GM19099 (cell line): ENCODE results near the gene TXNRD2.

ENCODE experiments used
- POLR2A ChIP-seq: IDR thresholded peaks from 3 replicates; pipeline ENCODE4 v1.6.1; 2011; ENCODE audit warnings: low read depth; ENCODE audit not compliant: insufficient read length; ENCODE audit errors: extremely low read depth

Gene TXNRD2

DNA sequence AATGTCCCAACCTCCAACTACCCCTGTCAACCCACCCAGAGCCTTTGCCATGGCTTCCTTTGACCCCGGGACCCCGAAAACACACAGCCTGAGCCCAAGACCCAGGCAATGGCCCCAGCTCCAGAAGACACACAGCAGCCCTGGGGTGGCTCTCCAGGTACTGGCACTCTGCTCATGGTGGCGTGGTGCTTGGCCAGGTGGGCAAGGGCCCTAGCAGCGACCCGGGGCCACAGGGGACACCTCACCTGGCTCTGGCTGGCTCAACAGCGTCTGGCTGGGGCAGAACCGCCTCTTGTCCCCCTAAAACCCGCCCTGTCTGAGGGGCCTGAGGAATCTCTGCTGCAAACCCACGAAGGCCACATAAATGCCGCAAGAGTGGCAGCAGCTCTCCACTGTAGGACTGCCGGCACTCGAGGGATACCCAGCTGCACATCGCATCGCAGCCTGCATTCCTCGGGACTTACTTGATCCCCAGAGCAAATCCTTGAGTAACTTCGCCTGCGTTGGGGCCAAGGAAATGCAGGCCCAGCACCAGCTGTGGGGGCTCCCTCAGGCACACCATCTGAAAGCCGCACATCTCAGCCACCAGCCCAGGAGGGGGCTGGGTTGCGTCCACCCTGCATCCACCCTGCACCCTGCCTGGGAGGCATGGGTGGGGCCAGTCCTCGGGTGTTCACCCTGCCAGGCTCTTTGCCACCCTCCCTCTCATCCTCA lies 63.8 kb downstream of the TXNRD2 start:
- no peak for TF ChIP-seq POLR2A

DNA sequence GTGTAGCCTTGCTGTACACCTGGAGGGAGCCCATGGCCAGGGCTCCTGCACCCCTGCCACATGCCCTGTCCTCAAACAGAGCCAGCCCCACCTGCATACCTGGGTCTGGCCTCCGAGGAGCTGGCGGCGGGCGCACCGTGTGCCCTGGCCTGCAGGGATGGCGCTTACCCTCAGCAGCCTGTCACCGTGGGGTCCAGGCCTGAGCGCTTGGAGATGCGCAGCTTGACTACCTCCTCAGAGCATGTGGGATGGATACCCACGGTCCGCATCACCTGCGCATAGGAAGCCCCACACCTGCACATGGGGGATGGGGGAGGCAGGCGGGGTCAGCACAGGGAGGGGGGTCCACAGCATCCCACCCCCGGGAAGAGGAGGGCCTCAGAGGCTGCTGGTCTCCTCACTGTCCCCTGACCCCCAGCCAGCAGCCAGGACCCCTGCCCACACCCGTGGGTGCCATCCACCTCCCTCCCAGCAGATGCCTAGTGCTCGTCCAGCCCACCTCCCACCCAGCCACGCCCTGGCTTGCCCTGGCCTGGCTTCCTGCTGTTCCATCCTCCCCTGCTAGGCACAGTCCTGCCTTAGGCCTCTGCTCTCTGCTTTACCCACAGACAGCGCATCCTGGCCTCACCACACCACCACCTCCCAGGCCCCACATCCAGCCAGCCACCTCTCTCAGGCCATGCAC lies 64.5 kb downstream of the TXNRD2 start:
- no peak for TF ChIP-seq POLR2A

DNA sequence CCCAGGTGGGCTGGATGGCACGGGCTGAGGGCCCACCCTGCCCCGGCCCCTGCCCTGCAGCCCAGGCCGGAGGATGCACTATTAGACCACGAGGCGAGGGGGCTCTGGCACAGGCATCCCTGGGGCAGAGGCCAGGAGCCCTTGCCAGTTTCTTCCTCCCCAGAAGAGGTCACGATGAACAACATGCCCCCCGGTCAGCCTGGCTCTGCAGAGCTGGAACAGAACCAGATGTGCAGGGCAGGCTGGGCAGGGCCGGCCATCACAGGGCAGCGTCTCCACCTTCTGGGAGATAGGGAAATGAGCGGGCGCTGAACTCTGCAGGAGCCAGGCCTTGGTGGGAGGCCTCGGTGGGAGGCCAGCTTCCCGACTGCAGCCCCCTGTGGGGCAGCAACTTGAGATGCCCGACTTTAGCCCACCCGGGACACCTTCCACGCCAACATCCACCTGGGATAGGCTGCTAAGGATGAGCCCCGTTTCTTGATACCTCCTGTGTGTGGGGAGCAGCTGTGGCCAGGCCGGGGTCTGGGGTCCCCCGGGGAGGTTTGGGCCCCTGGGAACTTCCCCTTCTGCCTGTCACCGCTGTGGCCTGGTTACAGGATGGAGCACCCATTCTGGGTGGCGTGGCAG lies 65.2 kb downstream of the TXNRD2 start:
- TF ChIP-seq POLR2A = no peak

DNA sequence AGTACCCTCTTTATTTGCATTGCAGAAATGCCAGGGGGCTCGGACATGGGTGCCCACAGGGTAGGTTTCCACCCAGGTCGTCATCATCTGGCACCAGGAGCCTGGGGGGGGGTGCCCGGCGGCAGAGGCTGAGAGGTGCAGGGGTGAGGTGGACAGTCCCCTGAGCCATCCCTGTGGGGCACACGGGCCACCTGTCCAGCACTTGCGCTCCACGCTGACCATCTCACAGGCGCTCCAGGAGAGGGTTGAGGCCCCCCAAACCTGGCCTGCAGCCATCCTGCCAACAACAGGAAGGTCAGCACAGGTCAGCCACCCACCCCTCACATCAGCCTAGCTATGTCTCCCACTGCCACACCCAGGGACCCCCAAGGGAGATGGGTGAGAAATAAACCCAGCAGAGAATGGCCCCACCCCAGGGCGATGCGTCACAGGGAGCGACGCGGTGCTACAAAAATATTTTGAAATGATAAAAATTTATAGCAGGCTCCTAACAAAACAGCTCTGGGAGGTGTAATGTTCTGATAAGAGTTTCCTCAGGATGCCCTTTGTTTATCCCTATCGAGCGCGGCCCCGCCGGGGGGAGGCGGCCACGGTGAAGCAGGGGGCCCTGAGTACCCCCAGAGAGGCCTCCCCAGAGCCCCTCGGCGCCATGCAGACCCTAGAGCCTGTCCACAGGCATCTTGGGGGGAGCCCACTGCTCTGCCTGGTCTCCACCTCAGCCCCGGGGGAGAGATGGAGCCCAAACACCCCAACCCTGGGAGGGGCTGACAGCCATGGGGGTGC lies 65.9 kb downstream of the TXNRD2 start:
- TF ChIP-seq POLR2A = no peak

DNA sequence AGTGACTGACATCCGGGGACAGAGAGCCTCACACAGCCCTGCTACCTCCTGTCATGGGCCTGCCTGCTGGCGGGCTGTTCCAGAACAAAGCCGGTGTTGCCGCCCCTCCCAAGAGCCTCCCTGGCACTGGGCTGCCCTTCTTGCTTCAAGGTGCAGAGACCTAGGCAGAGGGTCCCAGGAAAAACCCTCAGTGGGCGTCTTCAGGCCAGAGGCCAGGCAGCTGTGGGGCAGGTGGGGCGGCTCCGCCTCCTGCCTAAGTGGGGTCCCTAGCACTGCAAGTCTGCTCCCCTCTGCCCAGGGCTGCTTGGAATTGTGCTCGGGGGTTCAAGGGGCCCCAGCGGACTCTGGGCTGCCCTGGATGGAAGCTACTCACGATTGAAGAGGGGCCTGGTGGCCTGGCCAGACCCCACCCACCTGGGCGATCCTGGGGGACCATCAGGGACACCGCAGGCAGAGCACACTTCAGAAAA lies 66.5 kb downstream of the TXNRD2 start:
- no peak for TF ChIP-seq POLR2A

DNA sequence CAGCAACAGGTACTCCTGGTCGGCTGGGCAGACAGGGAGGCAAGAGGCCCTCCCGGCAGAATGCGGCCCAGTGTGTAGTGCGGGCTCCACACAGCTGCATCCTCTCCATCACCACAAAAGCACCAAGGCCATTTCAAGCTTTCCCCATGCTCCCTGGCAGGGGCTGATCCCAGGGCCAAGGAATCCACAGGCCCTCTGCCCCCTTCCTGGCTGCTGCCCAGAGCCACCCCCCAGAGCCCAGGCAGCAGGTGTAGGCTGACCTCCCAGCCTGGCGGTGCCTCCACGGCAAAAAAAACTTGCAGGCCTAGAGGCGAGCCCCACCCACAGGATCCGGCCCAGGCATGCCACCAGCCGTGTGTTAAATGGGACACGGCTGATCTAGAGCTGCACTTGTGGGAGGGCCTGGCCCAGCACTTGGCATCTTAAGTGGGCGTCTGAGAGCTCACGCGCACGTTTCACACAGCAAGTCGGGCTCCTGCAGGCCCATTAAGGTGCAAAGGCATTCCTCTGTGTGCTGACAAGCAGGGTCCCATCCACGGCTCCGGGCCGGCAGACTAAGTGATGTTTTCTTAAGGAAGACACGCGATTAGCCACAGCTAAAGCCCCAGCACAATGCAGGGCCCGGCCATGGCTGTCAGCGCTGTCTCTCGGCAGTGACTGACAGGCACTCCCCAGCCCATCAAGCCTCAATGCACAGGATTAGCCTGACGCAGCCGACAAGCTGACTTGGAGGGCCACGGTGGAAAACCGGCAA lies 67.1 kb downstream of the TXNRD2 start:
- no peak for TF ChIP-seq POLR2A

DNA sequence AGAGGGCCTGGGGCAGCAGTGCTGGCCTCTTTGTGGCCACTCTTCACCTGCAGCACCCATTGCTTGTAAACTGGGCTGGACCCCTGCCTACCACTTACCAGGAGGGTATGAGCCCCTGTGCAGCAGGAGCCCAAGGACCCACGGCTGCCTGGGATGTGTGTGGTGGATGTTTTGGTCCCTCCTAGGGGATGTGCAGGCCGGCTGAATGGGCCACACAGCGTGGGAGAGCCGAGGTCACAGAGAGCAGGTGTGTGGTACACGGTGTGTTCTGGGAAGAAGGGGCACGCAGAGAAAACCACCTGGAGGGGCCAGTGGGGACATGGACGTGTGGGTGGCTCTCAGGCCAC lies 67.7 kb downstream of the TXNRD2 start:
- TF ChIP-seq POLR2A = no peak

DNA sequence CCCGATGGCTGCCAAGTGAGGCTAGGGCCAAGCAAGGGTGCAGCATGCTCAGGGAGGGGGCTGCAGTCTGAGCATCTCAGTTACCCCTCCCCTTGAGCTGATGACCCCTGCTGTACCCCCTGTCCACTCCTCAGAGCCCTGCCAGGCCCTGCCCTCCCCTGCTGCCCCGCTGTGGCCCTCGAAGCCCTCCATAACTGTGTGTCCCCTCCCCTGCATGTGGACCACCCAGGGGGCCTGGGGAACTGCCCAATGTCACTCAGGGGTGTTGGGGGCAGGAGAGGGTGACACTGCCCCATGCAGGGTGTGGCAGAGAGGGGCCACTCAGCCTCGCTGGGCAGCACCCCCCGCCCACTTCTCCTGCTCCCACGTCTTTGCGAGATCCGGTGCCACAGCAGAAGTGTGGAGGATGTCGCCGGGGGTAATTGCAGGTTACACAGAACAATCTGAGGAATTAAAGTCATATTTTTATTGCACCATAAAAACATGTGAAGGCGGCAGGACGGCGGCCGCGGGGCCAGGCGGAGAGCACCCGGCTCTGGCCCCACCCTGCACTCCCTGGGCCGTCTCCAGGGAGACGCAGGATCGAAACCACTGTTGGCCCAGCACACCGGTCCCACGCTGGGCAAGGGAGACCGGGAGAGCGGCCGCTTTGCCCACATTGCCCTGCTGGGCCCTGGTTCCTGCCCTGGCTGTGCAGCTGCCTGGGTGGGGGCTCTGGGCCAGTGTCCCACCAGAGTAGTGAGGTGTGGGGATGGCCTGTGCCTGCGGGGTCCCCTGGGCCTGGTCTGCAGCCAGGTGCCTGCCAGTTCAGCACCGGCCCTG lies 68.3 kb downstream of the TXNRD2 start:
- TF ChIP-seq POLR2A = no peak

DNA sequence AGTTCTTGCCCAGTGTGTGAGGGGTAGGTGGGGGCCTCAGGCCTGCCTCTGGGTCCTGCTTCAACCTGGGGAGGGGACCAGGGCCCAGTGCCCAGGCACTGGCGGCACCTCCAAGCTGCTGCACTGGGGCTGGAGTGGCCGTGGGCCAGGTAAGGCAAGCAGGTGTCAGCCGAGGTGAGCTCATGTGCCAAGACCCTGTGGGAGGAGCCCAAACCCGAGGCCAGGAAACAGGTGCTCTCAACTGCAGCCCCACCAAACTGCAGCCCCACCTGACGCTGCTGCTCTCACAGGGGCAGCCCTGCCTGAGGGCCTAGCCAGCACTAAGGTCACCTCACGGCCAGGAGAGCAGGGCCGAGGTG lies 68.9 kb downstream of the TXNRD2 start:
- no peak for TF ChIP-seq POLR2A

DNA sequence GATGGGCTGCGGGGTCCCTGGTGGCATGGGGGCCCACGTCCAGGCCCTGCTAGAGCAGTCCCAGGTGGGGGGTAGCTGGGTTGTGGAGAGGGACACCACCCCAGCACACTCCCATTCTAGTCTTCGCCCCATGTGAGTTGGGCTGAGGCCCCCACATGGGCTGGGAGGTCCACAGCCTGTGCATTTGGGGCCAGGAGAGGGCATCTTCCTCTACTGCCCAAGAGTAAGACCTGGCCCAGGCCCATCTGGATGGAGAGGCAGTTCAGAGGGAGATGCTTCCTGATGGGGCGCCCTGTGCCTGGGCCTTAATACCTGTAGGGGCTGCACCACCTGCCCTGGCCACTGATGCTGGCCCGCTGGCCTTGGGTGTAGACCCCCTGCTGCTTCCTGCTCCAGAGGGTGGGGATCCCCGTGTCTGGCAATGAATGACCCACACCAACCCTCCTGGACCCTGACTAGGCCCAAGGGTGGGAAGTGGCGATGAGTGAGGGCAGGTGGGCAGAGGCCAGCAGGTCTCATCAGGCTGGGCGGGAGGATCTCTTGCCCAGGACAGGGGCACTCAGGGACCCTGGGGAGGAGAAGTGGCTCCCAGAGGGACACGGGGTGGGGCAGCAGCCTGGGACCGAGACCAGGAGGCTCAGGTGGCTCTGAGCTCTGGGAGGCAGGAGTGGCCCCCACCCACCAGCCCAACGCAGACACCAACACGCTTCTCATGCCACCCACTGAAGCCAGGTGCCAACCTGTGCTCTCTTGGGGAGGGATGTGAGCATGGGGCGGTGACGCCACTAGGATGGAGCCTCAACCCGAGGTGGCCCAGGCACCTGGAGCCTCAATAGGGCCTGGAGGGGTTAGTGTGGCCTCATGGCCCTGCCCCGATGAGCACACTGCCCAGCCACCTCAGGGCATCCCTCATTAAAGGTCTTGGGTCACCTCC lies 69.5 kb downstream of the TXNRD2 start:
- no peak for TF ChIP-seq POLR2A

DNA sequence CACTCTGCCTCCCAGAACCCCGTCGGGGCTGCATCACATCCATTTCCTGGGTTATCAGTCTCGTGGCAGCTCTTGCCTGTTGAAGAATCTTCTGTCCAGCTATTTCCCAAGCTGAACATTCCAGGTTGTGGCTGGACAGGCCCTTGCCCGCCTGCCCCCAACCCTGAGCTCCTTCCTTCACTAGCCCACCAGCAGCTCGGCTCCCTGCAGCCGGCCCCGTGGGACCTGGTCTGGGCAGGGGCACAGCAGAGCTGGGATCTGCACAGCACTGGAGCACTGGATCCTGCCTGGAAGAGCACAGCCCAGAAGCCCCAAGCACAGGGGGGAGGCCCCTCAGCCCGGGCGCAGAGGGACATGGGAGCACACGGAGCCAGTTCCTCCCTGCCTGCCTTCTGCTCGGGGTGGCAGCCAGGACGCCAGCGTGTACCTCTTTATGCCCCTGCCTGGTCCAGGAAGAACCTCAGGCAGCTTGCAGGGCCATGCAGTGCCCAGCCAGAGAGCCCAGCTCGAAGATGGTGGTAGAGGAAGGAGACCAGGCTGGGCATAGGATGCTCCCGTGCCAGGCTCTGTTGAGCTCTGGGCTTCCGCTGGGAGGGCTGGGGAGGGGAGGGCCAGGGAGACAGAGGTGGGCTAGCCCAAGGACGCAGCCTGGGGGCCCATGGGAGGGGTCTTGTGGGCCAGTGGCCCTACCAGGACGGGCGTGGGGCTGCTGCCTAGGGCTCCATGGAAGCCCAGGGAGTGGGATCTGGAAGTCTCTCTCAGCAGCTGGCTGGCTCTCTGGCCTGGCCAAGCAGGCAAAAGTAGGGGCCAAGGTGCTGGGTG lies 70.4 kb downstream of the TXNRD2 start:
- no peak for TF ChIP-seq POLR2A

DNA sequence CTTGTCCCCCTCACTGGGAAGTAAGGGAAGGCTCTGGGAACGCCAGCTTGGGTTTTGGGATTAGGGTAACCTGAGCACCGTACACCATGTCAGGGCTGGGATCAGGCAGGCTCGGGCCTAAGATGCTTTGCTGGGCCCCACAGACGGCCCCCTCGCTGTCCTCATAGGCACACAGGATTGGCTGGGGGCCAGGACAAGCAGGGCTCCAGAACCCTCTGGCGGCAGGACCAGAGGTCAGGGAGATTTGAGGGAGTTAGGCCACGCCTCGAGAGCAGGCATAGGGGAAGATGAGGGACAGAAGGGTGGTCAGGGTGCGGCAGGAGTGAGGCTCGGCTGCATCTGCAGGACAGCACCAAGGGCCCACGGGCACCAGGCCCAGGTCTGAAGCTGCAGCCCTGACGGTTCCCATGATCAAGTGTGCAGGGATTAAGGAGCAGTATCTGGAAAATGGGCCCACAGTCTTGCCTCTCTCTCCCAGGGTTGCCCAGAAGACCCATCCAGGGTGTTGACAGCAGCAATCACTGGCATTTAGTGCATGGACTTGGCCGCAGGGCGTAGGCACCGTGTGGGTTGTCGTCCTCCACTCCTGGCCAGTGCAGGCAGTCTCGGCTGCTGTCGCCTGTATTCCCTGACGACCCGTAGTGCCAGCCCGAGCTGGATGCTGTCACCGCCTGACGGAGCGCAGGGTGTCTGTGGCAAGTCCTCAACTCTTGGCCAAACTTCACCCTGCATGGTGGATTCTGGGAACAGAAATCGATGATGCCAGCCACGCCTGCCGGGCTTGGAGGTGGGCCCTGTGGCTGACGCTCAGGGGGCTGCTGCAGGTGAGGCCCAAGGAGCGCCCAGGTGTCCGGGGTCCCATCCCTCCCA lies 71.2 kb downstream of the TXNRD2 start:
- TF ChIP-seq POLR2A = no peak
